Calu3 (cell line): ENCODE data around the gene SFSWAP. TPM values are rescaled to one million over a fixed set of nuclear protein-coding genes. Genes with fewer than 3 reads are reported as not detected.

Experiments
- BruUV-seq: library from RNA; stranded (reverse); fragments of 400-500 nt; replicated peaks from 2 replicates; lab custom pipeline; 2021; lab: Mats Ljungman, UMichigan
- CTCF ChIA-PET: fragments of 300-600 bp; sonication (Branson Sonifier 250); formaldehyde crosslinking; loops from one replicate; lab custom pipeline; 2022; ENCODE audit warnings: antibody characterized with exemption; lab: Charles Lee
- DNase-seq: peaks from one replicate; pipeline ENCODE4 v3.0.0; 2022
- H3K27ac Mint-ChIP-seq: one replicate; pipeline ENCODE4 v1.8.0; 2022; ENCODE audit warnings: mixed read lengths; ENCODE audit not compliant: unreplicated experiment
- H3K27me3 Mint-ChIP-seq: one replicate; pipeline ENCODE4 v1.8.0; 2022; ENCODE audit warnings: mixed read lengths; ENCODE audit not compliant: unreplicated experiment
- H3K36me3 Mint-ChIP-seq: one replicate; pipeline ENCODE4 v1.8.0; 2022; ENCODE audit warnings: mild to moderate bottlenecking, moderate library complexity, mixed read lengths; ENCODE audit not compliant: insufficient read depth, unreplicated experiment
- H3K4me1 Mint-ChIP-seq: one replicate; pipeline ENCODE4 v1.8.0; 2022; ENCODE audit warnings: mild to moderate bottlenecking, low read depth, mixed read lengths; ENCODE audit not compliant: unreplicated experiment
- H3K4me3 Mint-ChIP-seq: one replicate; pipeline ENCODE4 v1.8.0; 2022; ENCODE audit warnings: mild to moderate bottlenecking, low read depth, moderate library complexity, mixed read lengths; ENCODE audit not compliant: unreplicated experiment
- H3K9me3 Mint-ChIP-seq: one replicate; pipeline ENCODE4 v1.8.0; 2022; ENCODE audit warnings: low read depth, mixed read lengths; ENCODE audit not compliant: unreplicated experiment
- CTCF ChIP-seq: fragments of 200-600 bp; IDR thresholded peaks from one replicate; pipeline ENCODE4 v1.8.0; 2022; ENCODE audit warnings: antibody characterized with exemption; ENCODE audit not compliant: unreplicated experiment
- intact Hi-C: fragments of 100-400 bp; cut with micrococcal nuclease; formaldehyde crosslinking; loops from one replicate; pipeline ENCODE4 v1.10.0; 2022; ENCODE audit not compliant: unreplicated experiment
- total RNA-seq: library from RNA; stranded (reverse); gene quantifications from 2 replicates; pipeline ENCODE4 v1.2.3, GENCODE V29; 2022

Gene SFSWAP
- total RNA-seq, 1 experiment from 2014 or later, result 68.4 TPM

GRCh38 chr12:131699434-131699833 is 11.5 kb upstream of the SFSWAP start:
- H3K4me1 Mint-ChIP-seq, result no peaks in the 10 kb centered on the region
- CTCF ChIA-PET, result no interaction called here
- no peak for DNase-seq
- no peak for TF ChIP-seq CTCF
- peaks cover 55% of the 10 kb centered on the region for H3K27me3 Mint-ChIP-seq
- no peak overlapping the region for H3K27ac Mint-ChIP-seq
- no peak overlapping the region for H3K4me3 Mint-ChIP-seq
- no peaks in the 10 kb centered on the region for H3K9me3 Mint-ChIP-seq
- no peaks in the 10 kb centered on the region for H3K36me3 Mint-ChIP-seq
- intact Hi-C loops, result no loop called here
- no TSS peak for BruUV-seq

DNA sequence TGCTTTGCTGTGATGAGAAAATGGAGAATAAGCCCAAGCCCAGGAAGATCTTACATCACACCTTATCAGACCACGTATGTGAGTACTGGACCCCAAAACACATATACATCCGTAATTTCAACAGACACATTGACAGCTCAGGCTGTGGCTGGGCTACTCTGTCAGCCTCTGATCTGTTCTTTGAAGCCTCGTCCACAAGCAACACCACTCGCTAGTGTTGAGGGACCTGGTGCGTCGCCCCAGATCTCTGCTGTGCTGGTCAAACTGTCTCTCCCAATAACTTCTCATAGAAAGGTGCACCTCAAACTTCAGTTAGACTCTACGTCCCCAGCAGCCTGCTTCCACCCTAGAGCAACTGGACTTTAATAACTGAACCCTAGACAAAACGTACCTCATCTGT is 10.6 kb upstream of the SFSWAP start:
- H3K27me3 Mint-ChIP-seq, result peaks cover 46% of the 10 kb centered on the region
- H3K27ac Mint-ChIP-seq, result no peak overlapping the region
- CTCF ChIA-PET, result no interaction called here
- DNase-seq, result no peak
- H3K36me3 Mint-ChIP-seq, result no peaks in the 10 kb centered on the region
- H3K9me3 Mint-ChIP-seq, result no peaks in the 10 kb centered on the region
- H3K4me3 Mint-ChIP-seq, result no peak overlapping the region
- H3K4me1 Mint-ChIP-seq, result no peaks in the 10 kb centered on the region
- TF ChIP-seq CTCF, result no peak
- intact Hi-C loops, result no loop called here
- no TSS peak for BruUV-seq

- no peak overlapping the region for H3K27ac Mint-ChIP-seq
- H3K4me1 Mint-ChIP-seq, result no peaks in the 10 kb centered on the region
- peaks cover 31% of the 10 kb centered on the region for H3K27me3 Mint-ChIP-seq
- intact Hi-C loops, result no loop called here
- H3K4me3 Mint-ChIP-seq, result no peak overlapping the region
- CTCF ChIA-PET, result no interaction called here
- TF ChIP-seq CTCF, result no peak
- DNase-seq, result no peak
- no peaks in the 10 kb centered on the region for H3K36me3 Mint-ChIP-seq
- no TSS peak for BruUV-seq
- no peaks in the 10 kb centered on the region for H3K9me3 Mint-ChIP-seq
Observed at GRCh38 chr12:131701705-131702572, 9.0 kb upstream of the SFSWAP start.

DNA sequence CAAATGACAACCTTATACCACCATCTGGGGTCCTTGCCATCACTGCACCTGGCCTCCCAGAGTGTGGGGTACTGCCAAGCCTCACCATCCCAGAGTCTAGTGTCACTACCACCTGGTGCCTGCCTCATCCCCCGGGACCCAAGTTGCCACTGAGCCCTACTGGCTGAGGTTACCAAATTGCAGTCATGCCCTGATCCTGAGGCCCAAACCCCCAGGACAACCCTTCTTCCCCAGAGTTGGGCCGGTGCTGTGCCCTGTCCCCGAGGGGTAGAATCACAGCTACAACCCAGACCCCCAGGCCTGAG is 8.4 kb upstream of the SFSWAP start:
- H3K4me1 Mint-ChIP-seq, result no peaks in the 10 kb centered on the region
- no peak for DNase-seq
- H3K36me3 Mint-ChIP-seq, result no peaks in the 10 kb centered on the region
- no peaks in the 10 kb centered on the region for H3K9me3 Mint-ChIP-seq
- no peak overlapping the region for H3K27ac Mint-ChIP-seq
- H3K4me3 Mint-ChIP-seq, result no peak overlapping the region
- intact Hi-C loops, result no loop called here
- BruUV-seq, result no TSS peak
- H3K27me3 Mint-ChIP-seq, result peaks cover 35% of the 10 kb centered on the region
- CTCF ChIA-PET, result no interaction called here
- TF ChIP-seq CTCF, result no peak
